Epithelial cell of prostate (primary cell): Measurements from ENCODE around the gene TBC1D7.

Source experiments
- DNase-seq: peaks from one replicate; pipeline ENCODE4 v3.0.0-alpha.2; 2011; ENCODE audit warnings: low read depth, low spot score
- H3K27ac ChIP-seq: fragments of 450-650 bp; 2 replicates; pipeline ENCODE4 v1.5.1; 2017; ENCODE audit warnings: mild to moderate bottlenecking

TBC1D7 gene

DNA sequence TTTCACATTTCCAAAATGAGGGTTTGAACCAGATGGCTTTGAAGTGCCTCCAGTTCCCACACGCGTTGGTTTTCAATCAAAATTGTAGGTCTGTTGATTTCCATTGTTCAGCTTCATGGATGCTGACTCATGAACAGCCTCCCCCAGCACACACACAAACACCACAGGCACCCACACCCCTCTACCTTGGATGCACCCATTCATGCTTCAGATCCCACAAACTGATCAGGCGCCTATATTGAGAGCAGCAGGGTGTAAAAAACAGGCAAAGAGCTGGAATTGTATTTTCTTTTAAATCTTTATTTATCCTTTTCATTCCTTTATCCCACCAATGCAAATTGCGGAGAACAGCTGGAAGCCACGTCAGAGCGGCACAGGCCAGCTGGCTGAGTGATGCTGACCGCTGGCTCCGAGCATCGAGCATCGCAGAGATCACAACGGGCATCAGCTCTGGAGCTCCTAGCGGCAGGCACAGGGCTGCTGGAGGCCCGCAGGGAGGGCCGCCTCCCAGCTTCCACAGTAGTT, 29.3 kb upstream of the TBC1D7 start:
- DNase-seq: no peak
- H3K27ac ChIP-seq: peak overlapping the region; percentile 96

DNA sequence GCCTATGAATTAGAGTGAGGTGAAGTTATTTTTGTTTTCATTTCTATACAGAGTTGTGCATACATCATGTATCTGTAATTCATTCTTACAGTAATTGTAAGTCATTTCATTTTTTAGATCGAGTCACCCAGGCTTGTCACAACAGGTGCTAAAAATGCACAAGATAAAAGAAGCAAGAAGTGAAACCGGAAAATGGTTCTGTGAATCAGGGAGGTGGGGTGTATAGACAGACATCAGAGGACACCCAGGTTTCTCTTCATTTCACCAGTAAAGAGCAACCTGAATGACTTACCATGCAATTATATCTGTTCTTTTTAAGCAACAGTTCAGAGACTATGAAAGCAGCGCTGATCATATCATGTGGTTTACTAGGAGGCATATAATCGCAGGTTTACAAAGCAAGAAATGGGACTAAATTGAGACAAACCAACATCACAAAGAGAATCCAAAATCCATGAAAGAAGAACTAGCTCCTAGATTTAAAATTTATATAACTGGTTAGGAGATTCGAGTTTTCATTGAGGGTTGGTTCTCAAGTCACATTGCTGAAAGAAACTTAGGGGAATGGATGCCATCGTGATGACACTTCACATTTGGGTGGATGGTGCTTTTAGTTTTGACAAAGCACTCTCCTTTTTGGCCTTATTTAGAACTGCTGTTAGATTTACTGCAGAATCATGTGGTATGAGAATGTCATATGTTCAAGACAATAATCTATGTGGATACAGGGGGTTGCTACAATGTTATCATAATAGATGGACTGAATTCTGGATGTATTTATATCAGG, 27.9 kb upstream of the TBC1D7 start:
- H3K27ac ChIP-seq: peak overlapping the region; percentile 96
- DNase-seq: peak; percentile 81

DNA sequence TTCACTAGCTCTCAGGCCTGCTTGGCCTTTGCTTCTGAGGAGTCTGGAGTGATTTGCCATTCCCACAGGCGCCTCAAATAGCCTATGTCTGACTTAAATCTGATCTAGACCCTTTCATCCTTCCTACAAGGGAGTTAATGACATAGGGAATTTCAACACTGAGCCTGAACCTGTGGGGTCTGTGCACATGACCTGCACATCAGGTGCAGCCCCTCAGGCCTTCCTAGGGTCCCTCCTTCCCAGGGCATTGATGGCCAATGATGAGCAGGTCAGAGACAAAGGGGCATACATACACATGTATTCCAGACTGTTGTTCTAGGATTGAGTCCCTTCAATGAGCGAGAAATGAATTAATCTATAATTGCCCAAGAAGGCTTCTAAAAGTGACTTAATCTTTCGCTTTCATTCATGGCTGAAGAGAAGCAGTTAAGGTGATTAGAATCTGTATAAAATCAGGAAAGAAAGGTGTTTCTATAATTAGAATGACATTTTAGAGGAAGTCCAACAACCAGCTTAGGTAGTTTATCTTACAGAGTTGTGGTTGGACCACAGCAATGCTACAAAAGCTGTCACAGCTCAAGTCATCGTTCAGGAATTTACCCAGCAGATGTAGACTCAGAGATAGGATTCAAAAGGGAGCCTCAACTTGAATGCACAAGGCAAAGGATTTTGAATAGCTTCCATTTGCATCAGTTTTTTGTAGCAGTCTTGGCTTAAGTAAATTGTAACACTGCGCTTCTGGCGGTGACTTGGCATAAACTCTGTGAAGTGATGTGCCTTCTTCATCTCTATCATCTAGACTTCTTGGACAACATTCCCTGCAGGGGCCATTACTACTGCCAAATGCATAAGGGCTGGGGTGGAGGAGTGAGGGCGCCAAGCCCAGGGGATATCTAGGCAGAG, 27.0 kb upstream of the TBC1D7 start:
- peak; percentile 85 for DNase-seq

DNA sequence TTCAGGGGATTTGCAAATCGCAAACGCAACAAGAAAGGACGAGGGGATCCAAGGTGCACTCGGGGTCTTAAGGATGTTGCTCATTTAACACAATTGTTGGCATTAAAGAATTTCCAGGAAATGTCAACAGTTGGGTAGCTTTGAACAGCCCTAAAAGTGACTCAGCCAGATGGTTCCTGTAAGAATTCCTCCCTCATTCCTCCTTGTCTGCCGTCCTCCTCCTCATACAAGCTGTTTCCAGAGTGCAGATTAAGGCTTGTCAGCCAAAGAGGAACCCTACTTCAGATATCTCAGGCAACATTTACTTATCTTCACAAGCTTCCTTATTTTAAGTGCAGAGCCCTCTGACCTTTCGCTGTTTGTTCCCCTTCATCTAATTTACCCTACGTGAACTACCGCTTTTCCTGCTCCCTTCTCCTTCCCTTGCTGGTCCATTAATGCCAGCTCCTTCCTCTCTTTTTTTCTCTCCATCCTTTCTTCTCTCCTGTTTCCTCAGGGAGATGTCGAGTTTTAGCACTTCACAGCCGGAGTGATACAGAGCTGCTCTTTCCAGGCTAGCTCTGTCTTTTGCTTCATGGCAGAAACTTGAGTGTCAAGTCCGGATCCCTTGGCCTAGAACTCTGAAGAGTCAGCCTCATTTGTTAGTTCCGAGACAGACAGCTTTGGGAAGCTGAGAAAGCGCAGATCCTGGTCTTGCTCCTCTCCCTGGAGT, 26.1 kb upstream of the TBC1D7 start:
- peak overlapping the region; percentile 96 for H3K27ac ChIP-seq
- no peak for DNase-seq

More for the DNA sequence above, 27.0 kb upstream of the TBC1D7 start:
- peak overlapping the region; percentile 96 for H3K27ac ChIP-seq

DNA sequence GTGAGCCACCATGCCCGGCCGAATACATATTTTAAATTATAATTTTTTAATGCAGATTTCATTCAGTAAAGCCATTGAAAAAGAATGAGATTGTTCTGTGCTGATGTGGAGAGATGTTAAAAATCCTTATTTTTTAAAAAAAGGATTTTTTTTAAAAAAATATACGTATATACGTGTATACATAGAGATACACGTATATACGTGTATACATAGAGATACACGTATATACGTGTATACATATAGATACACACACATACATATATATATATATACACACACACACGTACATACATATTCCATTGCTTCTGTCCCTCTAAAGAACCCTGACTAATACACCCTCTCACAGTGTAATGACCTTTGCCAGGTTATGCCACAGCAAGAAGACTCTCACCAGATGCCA, 23.8 kb upstream of the TBC1D7 start:
- no peak for DNase-seq

DNA sequence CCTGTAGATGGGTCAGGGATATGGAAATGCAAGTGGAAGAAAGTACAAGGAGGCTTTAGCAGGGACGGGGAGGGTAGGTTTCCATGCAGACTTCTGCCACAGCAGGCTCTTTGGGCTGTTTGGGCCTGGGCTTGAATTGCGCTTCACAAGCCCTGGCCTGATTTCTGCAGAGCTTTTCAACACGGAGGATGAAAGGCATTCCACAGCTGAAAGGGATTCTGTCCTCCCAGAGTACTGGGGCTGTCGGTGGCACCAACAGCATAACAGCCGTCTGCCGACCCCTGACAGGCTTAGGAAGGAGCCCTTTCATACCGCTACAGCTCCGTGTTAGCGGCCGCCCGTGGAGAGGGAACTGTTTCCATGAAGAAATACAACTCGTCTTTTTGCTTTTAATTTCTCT, 22.9 kb upstream of the TBC1D7 start:
- H3K27ac ChIP-seq: no peak overlapping the region
- no peak for DNase-seq

More for the DNA sequence above, 23.8 kb upstream of the TBC1D7 start:
- H3K27ac ChIP-seq: no peak overlapping the region

DNA sequence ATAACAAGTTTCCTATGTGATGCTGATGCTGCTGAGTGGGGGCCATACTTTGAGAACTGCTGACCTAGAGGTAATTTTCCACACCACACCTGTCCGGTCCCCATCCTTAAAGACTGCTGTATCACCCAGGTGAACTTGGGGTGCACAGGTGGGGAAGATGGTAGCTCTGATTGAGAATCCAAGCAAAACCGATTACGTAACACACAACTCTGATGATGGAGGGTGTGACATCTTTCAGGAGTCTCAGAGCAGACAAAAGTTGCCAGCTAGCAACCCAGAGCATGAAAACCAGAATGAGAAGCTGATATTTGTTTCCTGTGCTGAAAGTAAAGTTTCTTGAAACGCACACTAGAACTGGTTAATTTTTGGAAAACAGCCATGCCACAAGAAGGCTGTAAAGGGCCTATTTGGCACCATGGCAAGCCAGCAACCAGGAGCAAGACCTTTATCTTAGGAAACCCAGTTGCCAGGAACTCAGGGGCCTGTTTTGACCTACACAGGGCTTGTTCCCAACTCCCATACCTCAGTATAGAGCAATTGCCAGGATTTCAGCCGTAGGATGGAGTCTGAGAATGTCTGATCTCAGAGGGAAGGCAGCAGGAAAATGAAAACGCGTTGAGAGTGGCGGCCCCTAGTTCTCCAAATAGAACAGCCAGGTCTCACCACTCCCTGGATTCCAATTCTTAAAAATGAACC, 21.6 kb upstream of the TBC1D7 start:
- no peak overlapping the region for H3K27ac ChIP-seq
- no peak for DNase-seq

DNA sequence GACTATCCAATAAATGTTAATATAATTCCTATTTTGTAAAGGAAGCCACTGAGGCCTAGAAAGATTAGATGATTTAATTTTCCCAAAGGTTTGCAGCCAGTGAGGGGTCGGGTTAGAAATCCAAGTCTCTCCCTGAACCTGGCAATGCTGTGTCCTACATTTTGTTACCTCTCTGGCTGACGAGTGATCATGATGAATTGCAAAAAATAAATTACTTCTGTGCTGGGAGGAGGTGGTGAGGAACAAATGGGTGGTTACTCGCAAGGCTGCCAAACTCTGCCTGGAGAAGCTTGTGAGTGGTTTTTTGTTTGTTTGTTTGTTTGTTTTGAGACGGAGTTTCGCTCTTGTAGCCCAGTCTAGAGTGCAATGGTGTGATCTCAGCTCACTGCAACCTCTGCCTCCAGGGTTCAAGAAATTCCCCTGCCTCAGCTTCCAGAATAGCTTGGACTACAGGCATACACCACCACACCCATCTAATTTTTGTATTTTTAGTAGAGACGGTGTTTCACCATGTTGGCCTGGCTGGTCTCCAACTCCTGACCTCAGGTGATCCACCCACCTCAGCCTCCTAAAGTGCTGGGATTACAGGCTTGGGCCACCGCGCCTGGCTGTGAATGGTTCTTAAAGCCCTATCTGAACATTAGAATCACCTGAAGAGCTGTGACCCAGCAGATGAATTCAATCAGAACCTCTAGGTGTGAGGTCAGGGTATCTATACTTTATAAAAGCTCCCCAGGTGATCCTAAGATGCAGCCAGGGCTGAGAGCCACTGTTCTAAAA, 20.2 kb upstream of the TBC1D7 start:
- H3K27ac ChIP-seq: no peak overlapping the region
- DNase-seq: no peak

DNA sequence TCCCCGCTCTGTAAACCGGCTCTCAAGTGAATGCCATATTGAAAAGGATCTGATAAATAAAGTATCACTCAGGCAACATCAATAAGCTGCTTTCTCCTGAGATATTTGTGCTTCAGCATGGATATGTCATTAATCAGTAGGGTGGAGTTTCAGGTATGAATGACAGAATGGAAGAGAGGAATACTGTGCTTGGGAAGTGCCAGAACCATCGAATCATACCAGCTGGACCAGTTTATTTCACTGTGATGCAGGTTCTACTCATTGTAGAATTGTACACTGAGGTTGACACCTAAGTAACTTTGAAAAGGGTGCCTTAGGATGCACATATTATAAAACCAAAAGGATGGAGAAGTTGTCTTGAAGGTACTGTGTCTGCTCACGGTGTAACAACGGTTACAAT, 17.9 kb upstream of the TBC1D7 start:
- H3K27ac ChIP-seq: no peak overlapping the region
- no peak for DNase-seq

DNA sequence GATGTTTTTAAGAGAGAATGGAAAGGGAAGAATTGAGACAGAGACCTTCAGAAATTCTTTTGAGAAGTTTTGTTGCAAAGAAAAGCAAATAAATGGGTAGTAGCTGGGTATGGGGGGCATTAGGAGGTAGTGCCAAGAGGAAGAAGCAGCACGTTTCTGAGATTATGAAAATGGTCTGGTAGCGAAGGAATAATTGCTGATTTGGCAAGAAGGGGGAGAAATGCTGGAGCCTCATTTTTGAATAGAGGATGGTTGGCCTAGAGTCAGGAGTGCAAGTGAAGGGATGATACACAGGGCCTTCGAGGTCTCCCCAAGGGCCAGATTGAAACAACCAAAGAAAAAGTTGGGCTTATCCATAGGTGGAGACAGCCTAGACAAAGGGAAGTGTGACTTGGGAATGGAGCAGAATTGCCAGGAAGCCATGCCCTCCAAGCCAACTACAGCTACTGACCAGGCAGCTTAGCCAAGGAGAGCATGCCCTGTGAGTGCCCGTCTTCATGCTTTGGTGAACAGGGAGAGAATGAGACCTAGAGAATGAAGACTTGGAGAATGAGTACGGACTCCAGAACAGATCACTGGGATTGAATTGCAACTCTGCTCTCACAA, 14.2 kb upstream of the TBC1D7 start:
- DNase-seq: no peak
- no peak overlapping the region for H3K27ac ChIP-seq

DNA sequence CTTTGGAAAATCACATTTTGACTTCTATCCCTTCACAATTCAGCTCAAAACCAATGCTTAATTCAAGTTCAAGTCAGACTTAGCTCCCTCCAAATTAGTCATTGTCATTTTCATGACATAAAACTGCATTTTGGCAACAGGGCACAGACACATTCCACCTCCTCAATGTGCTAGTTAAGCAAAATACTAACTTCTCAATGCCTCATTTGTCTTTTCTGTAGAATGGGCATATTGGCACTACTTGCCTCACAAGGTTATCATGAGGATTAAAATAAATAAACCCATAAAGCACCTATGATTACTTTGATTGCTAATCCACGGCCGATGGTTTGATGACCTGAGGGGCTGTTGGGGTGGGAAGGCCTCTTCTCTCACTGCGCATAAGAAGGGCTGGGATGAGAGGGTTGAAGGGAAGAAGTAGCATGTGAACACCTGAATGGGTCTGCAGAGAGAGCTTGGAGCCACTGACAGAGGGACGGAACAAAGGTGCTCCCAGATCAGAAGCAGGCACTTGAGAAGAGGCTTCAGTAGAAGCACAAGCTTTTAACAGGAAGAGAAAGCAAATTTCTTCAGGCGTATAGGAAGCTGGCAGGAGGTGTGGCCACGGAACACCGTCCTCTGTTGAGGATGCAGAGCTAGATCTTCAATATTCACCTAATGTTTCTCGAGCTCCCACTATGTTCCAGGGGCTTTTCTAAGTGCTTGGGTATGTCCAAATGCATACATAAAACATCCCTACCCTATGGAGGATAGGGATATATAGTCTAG, 11.7 kb upstream of the TBC1D7 start:
- DNase-seq: no peak
- H3K27ac ChIP-seq: no peak overlapping the region

DNA sequence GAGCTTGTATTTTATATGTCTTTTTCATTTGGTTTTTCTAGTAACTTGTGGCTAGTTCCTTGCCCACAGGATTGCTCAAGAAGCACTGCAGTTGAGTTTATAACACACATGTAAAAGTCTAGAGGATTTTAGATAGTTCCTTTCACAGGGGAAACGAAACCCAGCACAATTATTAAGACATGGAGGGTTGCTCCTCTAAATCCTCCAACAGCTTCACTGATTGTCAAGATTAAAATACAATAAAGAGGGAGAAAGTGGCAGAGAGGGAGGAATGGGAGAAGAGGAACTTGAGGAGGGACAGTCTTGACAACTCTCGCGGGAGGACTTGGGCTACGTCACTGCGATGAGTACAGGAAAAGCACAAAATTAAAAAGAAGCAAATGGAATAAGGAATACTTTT, 9.7 kb upstream of the TBC1D7 start:
- no peak overlapping the region for H3K27ac ChIP-seq
- no peak for DNase-seq

DNA sequence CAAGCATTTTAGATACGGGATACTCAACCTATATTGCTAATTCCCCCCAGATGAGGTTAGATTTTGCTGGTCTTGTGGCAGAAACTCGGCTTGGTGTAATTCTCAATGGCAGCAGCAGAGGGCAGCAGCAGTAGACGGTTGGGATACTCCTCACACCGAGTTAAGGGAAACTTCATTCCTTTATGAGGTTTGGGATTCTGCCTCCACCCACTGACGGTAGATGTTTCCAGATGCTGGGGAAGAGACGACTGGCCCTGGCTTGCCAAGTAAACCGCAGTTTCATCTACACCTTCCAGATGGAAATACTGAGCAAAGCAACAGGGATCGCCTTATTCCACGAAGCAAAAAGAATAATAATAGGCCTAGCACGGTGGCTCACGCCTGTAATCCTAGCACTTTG, 8.2 kb upstream of the TBC1D7 start:
- DNase-seq: peak; percentile 69

DNA sequence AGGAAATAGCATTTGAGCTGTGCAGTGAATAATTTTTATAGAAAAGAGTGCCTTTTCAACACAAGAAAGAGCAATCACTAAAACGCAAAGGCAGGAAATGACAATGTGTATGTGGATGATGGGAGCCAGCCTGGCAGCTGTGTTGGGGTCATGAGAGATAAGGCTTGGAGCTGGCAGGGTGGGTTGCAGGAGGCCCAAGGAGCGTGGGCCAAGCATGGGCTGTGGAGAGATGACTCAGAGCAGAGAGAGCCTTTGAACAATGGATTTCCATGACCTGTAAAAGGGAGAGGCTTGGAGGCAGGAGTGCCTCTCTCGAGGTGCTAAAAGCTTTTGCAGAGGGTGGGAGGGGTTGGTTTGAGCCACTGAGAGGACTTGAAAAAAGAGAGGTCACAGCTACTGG, 6.6 kb upstream of the TBC1D7 start:
- no peak overlapping the region for H3K27ac ChIP-seq
- no peak for DNase-seq

More for the DNA sequence above, 8.2 kb upstream of the TBC1D7 start:
- no peak overlapping the region for H3K27ac ChIP-seq

DNA sequence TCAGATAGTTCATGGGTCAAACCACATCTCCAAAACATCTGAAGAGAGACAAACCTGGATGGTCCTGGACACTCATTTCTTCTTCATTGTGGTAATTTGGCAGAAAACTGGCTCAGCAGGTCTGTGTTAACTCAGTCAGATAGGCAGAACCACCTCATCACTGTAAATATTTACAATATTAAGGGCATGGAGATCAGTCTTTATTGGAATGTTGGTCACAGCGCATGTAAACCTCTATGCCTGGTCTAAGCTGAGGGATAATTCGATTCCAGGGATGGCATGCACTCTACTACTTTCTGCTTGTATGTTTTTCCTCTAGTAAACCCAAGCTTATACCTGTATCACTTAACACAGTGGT, 4.0 kb upstream of the TBC1D7 start:
- H3K27ac ChIP-seq: no peak overlapping the region
- DNase-seq: no peak

DNA sequence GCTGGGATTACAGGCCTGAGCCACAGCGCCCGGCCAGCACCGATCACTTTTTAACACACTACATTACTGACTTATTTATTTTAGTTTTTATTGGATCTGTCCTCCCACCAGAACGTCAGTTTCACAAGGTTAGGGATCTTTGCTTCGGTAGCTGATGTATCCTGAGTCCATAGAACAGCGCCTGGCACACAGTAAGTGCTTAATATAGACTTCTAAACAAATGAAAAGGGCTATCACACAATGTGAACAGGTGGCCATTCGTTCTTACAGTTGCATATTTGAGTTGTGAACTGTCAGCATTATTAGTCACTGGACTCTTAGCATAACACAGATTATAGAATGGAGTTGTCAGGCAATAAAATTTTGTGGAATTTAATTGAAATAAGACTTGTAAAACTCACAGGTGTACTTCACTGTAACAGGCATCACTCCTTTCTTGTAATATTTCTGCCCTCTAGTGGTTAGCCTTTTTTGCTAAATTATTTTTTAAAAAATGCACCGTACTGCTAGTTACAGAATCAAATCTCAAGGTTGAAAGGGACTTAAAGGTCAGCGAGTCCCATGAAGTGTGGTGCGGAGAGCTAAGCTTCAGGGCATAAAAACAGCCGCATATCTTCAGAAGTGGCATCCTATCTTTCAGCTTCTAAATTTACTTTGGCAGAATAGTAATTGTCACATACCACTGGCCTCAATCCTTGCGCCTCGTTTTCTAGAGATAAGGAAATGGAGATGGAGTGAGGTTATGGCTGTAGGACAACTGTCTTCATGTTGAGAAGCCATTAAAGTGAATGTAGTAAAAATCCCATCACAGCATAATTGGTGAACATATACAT, 3.4 kb upstream of the TBC1D7 start:
- no peak for DNase-seq
- no peak overlapping the region for H3K27ac ChIP-seq

DNA sequence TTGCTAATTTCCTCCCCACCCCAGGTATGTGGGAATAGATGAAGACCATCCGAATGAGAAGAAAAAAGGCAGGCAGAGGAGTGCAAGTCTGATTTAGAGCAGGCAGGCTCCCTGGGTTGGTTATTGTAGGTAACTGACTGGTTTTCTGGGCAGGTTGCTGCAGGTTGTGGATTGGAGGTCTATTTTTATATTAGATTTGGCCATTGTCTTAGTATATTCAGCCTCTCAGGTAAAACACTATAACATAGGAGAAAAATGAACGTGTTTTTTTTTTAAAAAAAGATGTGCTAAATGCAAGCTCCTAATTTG, 492 bp upstream of the TBC1D7 start:
- no peak for DNase-seq
- peak overlapping the region; percentile 91 for H3K27ac ChIP-seq
